Osteoblast (primary cell): Measurements from ENCODE around the gene ELP4. TPM values are rescaled to one million over a fixed set of nuclear protein-coding genes. Genes with fewer than 3 reads are reported as not detected.

ENCODE experiments used
- DNase-seq: peaks from one replicate; pipeline ENCODE4 v3.0.0; 2011; ENCODE audit warnings: low spot score, mixed read lengths; ENCODE audit not compliant: insufficient read length; ENCODE audit errors: missing footprints
- H2AFZ ChIP-seq: 2 replicates; pipeline ENCODE4 v1.6.0; 2011; ENCODE audit warnings: mild to moderate bottlenecking, low read length
- H3K27ac ChIP-seq: 2 replicates; pipeline ENCODE4 v1.5.1; 2011; ENCODE audit warnings: mild to moderate bottlenecking, low read depth, low read length, moderate library complexity
- H3K27me3 ChIP-seq: 2 replicates; pipeline ENCODE4 v1.6.0; 2012; ENCODE audit warnings: mild to moderate bottlenecking, control low read depth, inconsistent platforms, low read length, moderate library complexity; ENCODE audit not compliant: insufficient read depth
- H3K36me3 ChIP-seq: 2 replicates; pipeline ENCODE4 v1.5.1; 2011; ENCODE audit warnings: mild to moderate bottlenecking, low read length, control low read depth, moderate library complexity; ENCODE audit not compliant: insufficient read depth
- H3K4me1 ChIP-seq: 2 replicates; pipeline ENCODE4 v1.5.1; 2011; ENCODE audit warnings: mild to moderate bottlenecking, low read length, control low read depth, moderate library complexity; ENCODE audit not compliant: insufficient read depth
- H3K4me2 ChIP-seq: 2 replicates; pipeline ENCODE4 v1.6.0; 2011; ENCODE audit warnings: mild to moderate bottlenecking, low read length; ENCODE audit not compliant: insufficient read depth
- H3K4me3 ChIP-seq: fragments of 200-600 bp; sonication (generic); 3 replicates; pipeline ENCODE4 v1.5.1; 2012; ENCODE audit warnings: mild to moderate bottlenecking, low read length, inconsistent platforms; ENCODE audit not compliant: insufficient read depth
- H3K79me2 ChIP-seq: 2 replicates; pipeline ENCODE4 v1.6.0; 2012; ENCODE audit warnings: mild to moderate bottlenecking, low read length, control low read depth, inconsistent platforms; ENCODE audit not compliant: insufficient read depth
- H3K9me3 ChIP-seq: 2 replicates; pipeline ENCODE4 v1.5.1; 2011; ENCODE audit warnings: low read depth, low read length, control low read depth
- H4K20me1 ChIP-seq: 2 replicates; pipeline ENCODE4 v1.6.0; 2012; ENCODE audit warnings: mild to moderate bottlenecking, low read length, control low read depth; ENCODE audit not compliant: insufficient read depth
- CTCF ChIP-seq: IDR thresholded peaks from 2 replicates; pipeline ENCODE4 v1.5.1; 2011; ENCODE audit warnings: mild to moderate bottlenecking, low read depth, low read length, moderate library complexity; ENCODE audit errors: extremely low read depth
- total RNA-seq: library from RNA; depleted of rRNA; stranded (reverse); fragments of >200 nt; gene quantifications from 2 replicates; pipeline ENCODE4 v1.2.3, GENCODE V29; 2012

ELP4 gene
- total RNA-seq, 1 donor: 16.3 TPM

DNA sequence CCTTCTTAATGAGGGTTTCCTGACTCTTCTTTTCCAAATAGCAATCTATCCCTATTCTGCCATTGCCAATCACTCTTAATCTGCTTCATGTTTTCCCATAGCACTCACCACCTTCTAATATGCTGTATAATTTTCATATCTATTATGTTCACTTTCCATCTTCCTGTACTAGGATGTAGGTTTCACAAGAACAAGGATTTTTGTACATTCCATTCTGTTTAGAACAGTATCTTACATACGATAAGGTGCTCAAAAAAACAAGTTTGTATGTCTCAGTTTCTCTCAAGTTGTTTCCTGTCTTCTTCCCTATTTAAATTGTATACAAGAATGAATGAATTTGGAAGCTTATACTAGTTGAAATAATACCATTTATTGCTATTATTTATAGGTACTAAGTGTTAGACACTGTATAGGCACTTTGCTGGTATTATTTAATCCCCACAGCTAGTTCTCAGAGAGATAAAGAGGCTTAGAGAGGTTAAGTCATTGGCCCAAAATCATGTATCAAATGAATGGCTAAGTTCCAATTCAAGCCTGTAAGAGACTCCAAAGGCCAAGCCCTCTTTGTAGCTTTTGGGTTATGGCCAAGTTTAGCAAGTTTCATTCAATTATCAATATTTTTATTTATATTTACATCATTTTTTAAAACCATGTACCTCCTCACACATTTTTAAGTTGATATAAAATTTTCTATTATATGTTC, 166.9 kb downstream of the ELP4 start:
- no peaks in the 10 kb centered on the region for H4K20me1 ChIP-seq
- no peak overlapping the region for H3K4me2 ChIP-seq
- H3K27ac ChIP-seq: no peak overlapping the region
- DNase-seq: no peak
- H3K9me3 ChIP-seq: no peaks in the 10 kb centered on the region
- no peaks in the 10 kb centered on the region for H3K4me1 ChIP-seq
- no peaks in the 10 kb centered on the region for H3K79me2 ChIP-seq
- H3K4me3 ChIP-seq: no peak overlapping the region
- TF ChIP-seq CTCF: no peak
- H3K36me3 ChIP-seq: no peaks in the 10 kb centered on the region
- H2AFZ ChIP-seq: no peak overlapping the region
- no peaks in the 10 kb centered on the region for H3K27me3 ChIP-seq

GRCh38 chr11:31680770-31681169, 171.2 kb downstream of the ELP4 start:
- no peak overlapping the region for H3K4me3 ChIP-seq
- no peak for TF ChIP-seq CTCF
- no peaks in the 10 kb centered on the region for H3K9me3 ChIP-seq
- H4K20me1 ChIP-seq: no peaks in the 10 kb centered on the region
- no peaks in the 10 kb centered on the region for H3K27me3 ChIP-seq
- H2AFZ ChIP-seq: no peak overlapping the region
- no peak for DNase-seq
- H3K36me3 ChIP-seq: no peaks in the 10 kb centered on the region
- H3K79me2 ChIP-seq: no peaks in the 10 kb centered on the region
- H3K4me2 ChIP-seq: no peak overlapping the region
- H3K4me1 ChIP-seq: no peaks in the 10 kb centered on the region
- H3K27ac ChIP-seq: no peak overlapping the region

GRCh38 chr11:31687256-31687655, 177.7 kb downstream of the ELP4 start:
- H3K4me1 ChIP-seq: peaks cover 8% of the 10 kb centered on the region
- H4K20me1 ChIP-seq: no peaks in the 10 kb centered on the region
- H3K9me3 ChIP-seq: no peaks in the 10 kb centered on the region
- H3K27ac ChIP-seq: no peak overlapping the region
- H3K4me2 ChIP-seq: no peak overlapping the region
- no peak overlapping the region for H3K4me3 ChIP-seq
- no peaks in the 10 kb centered on the region for H3K79me2 ChIP-seq
- H3K36me3 ChIP-seq: no peaks in the 10 kb centered on the region
- DNase-seq: peak; percentile 11
- TF ChIP-seq CTCF: no peak
- no peak overlapping the region for H2AFZ ChIP-seq
- H3K27me3 ChIP-seq: no peaks in the 10 kb centered on the region

DNA sequence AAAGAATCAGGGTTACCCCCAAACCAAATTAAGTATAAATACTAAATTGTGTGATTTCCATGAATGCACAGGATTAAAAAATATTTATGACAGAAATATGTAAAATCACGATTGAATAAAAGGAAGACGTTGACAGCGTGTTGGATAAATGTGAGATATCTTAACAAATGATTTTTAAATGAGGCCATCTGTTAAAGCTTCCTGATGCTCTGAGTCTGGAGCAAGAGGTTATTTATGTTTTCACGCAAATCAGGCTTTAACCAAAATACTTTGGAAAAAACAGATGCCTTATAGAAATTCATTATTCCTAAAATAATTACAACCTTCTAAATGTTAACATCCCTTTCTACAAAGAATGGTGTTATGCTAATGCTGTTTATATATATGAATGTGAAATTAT, 178.3 kb downstream of the ELP4 start:
- H3K4me3 ChIP-seq: no peak overlapping the region
- H3K4me2 ChIP-seq: no peak overlapping the region
- H4K20me1 ChIP-seq: no peaks in the 10 kb centered on the region
- peaks cover 8% of the 10 kb centered on the region for H3K4me1 ChIP-seq
- no peak overlapping the region for H3K27ac ChIP-seq
- no peak for DNase-seq
- TF ChIP-seq CTCF: no peak
- H3K9me3 ChIP-seq: no peaks in the 10 kb centered on the region
- H3K27me3 ChIP-seq: no peaks in the 10 kb centered on the region
- no peak overlapping the region for H2AFZ ChIP-seq
- H3K79me2 ChIP-seq: no peaks in the 10 kb centered on the region
- no peaks in the 10 kb centered on the region for H3K36me3 ChIP-seq
